ENCODE measurements around the gene ADRA1B.

DNA sequence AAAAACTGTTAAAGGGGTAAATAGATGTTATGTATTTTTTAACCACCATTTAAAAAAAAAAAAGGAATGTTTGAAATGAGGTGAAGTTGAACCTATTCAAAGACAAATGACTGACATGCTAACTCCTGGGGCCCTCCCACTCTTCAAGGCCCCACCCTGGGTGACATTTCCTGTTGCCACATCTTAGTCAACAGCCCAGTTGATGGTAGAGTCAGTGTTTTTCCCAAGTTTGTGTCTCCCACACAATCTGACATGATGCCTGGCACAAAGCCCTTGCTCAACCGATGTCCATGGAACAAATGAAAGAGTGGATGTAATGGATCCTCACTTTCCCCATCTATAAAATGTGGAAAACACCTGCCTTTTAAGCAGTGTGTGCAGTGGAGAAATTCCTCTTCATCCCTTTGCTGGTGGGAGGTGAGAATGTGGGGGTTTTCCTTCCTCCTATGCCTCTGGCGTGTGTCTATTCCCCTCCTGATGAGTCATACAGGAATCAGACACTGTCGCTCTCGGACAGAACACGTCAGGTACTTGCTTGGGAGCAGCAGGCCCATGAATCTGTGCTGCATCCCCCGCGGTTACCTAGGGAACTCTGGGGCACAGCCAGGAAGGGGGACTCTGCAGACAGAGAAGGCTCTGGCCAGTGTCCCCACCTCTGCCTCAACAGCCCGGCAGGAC, 13.7 kb upstream of the ADRA1B start:
- TF ChIP-seq EZH2 (IDR thresholded peaks at IDR 0.05; ENCODE audit: low read length, unreplicated experiment), result no peak
- TF ChIP-seq, protein P1, sequence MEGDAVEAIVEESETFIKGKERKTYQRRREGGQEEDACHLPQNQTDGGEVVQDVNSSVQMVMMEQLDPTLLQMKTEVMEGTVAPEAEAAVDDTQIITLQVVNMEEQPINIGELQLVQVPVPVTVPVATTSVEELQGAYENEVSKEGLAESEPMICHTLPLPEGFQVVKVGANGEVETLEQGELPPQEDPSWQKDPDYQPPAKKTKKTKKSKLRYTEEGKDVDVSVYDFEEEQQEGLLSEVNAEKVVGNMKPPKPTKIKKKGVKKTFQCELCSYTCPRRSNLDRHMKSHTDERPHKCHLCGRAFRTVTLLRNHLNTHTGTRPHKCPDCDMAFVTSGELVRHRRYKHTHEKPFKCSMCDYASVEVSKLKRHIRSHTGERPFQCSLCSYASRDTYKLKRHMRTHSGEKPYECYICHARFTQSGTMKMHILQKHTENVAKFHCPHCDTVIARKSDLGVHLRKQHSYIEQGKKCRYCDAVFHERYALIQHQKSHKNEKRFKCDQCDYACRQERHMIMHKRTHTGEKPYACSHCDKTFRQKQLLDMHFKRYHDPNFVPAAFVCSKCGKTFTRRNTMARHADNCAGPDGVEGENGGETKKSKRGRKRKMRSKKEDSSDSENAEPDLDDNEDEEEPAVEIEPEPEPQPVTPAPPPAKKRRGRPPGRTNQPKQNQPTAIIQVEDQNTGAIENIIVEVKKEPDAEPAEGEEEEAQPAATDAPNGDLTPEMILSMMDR (conservative IDR thresholded peaks at IDR 0.05; ENCODE audit: low read depth, low read length), result no peak
